Activated CD8-positive, alpha-beta memory T cell treated with anti-CD3 and anti-CD28 coated beads, Interleukin-2, amount 50 U/mL, for 1 hour (primary cell): ENCODE data around the gene SNAPC3.
"Not testable (repeated sequence)": the region's sequence is repeated elsewhere in the genome, so short reads cannot be mapped to it uniquely, and the experiment has no call there.

Experiments used
- DNase-seq: peaks from one replicate; pipeline ENCODE4 v3.0.0-alpha.2; 2020; ENCODE audit errors: extremely low read depth

The SNAPC3 gene

DNA sequence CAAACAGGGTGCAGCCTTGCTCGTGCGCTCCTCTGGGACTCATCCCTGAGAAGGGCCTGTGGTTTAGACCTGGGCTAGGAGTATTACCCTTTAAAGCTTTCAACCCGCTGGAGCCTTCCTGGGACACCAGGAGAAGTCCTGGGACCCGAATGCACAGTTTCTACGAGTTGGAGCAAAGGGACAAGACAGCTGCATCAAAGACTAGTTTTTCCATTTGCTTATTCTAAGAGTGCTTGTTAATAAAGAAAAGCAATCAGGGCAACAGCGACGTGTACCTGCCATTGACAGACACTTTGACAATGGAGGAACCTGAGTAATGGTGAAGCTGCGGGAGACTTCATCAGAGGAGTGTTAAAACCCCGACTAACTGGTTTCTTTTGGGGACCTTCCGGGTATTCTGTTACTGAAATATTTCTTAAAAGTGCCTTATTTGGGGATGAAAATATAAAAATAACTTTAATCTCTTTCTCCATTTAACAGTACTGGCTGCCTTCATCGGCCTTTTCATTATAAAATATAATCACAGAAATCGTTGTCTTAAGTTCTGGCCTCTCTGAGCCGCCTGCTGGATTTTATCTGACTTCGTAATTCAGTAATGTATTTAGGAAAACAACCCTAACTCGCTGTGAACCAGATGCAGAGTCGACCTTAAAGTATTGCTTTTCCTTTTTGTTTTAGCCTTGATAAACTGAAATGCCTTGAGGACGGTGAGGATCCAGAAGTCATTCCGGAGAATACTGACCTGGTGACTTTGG lies 732 bp downstream of the SNAPC3 start:
- DNase-seq = no peak

GRCh38 chr9:15426019-15426418 lies 3.3 kb downstream of the SNAPC3 start:
- DNase-seq = no peak

GRCh38 chr9:15427702-15428101 lies 5.0 kb downstream of the SNAPC3 start:
- DNase-seq = not testable (repeated sequence)

DNA sequence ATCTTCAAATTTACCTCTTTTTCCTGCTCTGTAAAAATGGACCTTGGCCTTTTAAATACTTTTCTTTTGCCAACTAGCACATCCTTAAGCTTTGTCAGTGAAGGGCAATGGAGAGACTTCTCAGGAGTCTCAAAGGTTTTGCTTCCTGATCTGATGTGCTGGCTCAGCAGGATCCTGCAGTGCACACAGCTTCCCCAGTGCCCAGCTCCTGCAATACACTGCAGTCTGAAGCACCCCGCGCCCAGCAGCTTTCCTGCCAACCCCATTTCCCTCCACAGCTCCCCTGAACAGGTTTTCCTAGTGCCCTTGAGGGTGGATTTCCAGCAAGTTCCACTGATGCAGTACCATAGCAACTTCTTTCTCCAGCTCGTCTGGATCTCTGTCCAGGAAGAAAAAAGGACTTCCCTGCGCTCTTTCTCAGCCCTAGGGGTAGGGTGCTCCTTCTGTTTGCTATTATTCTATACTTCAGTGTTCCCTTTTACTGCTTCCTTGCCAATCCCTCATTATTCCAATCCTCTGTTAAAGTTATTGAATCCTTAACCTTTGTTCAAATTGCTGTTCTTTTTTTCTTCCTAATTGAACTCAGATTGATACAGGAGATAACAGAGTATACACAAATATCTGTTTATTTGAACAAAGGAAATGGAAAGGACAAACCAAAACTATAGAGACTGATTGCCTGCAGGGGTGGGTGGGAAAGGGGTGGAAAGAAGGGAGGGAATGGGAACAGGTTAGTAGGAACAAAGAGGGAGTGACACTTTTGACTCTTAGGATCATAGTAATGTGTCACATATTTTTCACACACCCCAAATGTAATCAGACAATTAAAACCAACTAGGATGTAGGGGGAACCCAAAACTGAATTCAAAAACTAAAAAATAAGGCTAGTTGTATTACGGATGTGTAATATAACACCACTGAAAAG lies 8.5 kb downstream of the SNAPC3 start:
- no peak for DNase-seq

GRCh38 chr9:15433191-15433590 lies 10.5 kb downstream of the SNAPC3 start:
- no peak for DNase-seq

DNA sequence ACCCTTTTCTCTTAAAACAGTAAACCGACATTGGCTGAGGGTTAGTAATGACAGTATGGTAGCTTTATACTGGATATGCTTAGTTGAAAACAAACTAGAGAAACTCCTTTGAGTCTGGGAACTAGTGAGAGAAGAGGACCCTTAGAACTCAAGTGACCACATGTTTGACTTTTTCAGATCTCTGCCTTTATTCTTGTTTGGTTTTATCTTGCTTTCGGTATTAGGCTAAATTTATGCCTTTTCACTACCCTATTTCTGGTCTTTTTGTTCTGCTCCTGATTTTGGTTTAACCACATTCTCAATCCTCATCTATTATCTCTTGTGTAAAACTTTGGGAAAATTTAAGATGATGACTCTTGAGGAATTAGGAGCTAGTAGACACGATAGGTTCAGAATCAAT lies 11.0 kb downstream of the SNAPC3 start:
- no peak for DNase-seq

GRCh38 chr9:15438891-15439290 lies 16.2 kb downstream of the SNAPC3 start:
- no peak for DNase-seq

- not testable (repeated sequence) for DNase-seq
Measured at GRCh38 chr9:15441841-15442240, 19.2 kb downstream of the SNAPC3 start.

DNA sequence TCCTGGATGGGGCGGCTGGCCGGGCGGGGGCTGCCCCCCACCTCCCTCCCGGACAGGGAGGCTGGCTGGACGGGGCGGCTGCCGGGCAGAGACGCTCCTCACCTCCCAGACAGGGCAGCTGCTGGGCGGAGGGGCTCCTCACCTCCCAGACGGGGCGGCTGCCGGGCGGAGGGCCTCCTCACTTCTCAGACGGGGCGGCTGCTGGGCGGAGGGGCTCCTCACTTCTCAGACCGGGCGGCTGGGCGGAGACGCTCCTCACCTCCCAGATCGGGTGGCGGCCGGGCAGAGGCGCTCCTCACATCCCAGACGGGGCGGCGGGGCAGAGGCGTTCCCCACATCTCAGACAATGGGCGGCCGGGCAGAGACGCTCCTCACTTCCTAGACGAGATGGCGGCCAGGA lies 19.6 kb downstream of the SNAPC3 start:
- not testable (repeated sequence) for DNase-seq

GRCh38 chr9:15444141-15444540 lies 21.5 kb downstream of the SNAPC3 start:
- no peak for DNase-seq

DNA sequence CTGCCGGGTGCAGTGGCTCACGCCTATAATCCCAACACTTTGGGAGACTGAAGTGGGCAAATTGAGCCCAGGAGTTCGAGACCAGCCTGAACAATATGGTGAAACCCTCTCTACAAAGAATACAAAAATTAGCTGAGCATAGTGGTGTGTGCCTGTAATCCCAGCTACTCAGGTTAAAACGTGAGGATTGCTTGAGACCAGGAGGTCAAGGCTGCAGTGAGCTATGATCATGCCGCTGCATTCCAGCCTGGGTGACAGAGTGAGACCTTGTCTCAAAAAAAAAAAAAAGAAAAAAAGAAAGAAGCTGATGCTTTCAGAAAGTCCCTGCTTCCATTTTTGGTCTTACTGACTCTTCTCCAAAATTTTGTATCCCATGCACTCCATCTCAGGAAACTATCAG lies 31.3 kb downstream of the SNAPC3 start:
- DNase-seq = no peak

GRCh38 chr9:15461056-15461455 lies 38.4 kb downstream of the SNAPC3 start:
- DNase-seq = no peak

GRCh38 chr9:15461601-15462000 lies 38.9 kb downstream of the SNAPC3 start:
- no peak for DNase-seq

GRCh38 chr9:15468145-15468544 lies 45.5 kb downstream of the SNAPC3 start:
- DNase-seq = no peak

GRCh38 chr9:15469406-15469805 lies 46.7 kb downstream of the SNAPC3 start:
- DNase-seq = no peak

GRCh38 chr9:15469862-15470261 lies 47.2 kb downstream of the SNAPC3 start:
- no peak for DNase-seq

- no peak for DNase-seq
Measured at GRCh38 chr9:15475923-15476536, 53.4 kb downstream of the SNAPC3 start.

- DNase-seq = no peak
Measured at GRCh38 chr9:15480028-15480427, 57.4 kb downstream of the SNAPC3 start.

GRCh38 chr9:15482146-15482545 lies 59.5 kb downstream of the SNAPC3 start:
- no peak for DNase-seq

DNA sequence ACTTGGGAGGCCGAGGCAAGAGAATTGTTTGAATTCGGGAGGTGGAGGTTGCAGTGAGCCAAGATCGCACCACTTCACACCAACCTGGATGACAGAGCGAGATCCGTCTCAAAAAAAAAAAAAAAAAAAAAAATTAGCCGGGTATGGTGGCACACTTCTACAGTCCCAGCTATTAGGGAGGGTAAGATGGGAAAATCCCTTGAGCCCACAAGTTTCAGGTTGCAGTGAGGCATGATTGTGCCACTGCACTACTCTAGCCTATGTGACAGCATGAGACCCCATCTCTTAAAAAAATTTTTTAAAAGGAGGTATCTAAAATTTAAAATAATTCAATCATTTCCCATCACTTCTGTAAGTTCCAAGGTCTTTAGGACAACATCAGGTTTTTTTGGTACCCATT lies 62.1 kb downstream of the SNAPC3 start:
- no peak for DNase-seq

DNA sequence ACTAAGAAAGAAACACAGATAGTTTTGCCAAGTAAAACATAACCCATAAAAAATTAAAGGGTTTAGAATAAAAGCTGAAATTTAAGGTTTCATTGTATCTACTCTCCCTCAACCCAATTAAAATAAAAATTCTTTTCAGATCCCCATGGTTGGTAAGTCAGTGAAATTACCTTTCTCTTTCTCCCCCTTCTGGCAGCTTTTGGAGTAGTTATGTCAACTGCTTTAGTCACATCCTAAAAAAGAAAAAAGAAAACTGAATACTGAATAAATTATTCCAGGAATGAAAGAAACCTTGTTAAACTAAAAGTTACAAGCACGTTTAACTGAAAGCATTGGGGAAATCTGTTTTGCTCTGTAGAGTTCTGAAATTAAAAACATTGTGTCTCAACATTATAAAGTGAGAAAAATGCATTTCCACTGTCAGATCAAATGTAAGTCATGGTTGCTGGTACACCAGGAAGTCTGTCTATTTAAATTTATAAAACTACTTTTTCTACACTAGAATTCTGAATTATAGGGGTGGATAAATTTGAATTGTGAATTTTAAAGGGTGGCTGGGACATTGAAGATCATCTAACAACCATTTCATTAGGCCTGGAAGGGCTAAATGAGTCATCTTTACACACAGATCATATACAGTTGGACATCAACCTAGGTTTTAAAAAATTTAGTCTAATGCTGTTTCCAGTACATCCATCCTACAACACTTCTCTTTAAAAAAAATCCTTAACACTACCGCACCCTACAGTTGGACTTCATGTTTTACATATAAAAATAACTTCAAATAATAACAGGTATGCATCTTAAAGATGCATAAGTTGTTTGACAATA lies 63.4 kb downstream of the SNAPC3 start:
- no peak for DNase-seq

- DNase-seq = no peak
Measured at GRCh38 chr9:15491950-15492349, 69.3 kb downstream of the SNAPC3 start.
